ENCODE measurements around the gene IL17REL.

DNA sequence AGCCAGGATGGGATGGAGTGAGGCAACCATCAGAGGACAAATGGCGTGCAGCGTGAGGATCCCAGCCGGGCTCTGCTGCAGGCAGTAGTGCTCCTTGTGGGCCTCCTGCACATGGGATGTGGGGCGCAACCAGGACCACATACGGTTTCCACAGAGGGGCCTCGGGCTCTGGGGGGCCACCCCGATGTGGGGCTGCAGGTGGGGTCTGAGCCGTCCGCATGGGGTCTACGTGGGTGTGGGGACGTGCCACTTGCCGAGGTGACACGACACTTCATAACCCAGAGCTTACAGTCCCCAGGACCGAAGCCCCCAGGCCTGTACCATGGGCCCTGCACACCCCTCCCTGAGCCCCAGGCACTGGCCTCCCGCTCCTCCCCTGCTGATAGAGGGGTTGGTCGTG, 34.8 kb upstream of the IL17REL start:
- TF ChIP-seq REST (IDR thresholded peaks at IDR 0.05; ENCODE audit: low read depth, low read length): no peak
- TF ChIP-seq CREB1 (IDR thresholded peaks at IDR 0.05; ENCODE audit: low read depth): no peak
- no peak for TF ChIP-seq EP300 (IDR thresholded peaks at IDR 0.05; ENCODE audit: borderline replicate concordance in 1 of 2, control insufficient read depth in 1 of 2, low read depth in 2 of 2, low read length in 2 of 2)
- TF ChIP-seq, protein P1, sequence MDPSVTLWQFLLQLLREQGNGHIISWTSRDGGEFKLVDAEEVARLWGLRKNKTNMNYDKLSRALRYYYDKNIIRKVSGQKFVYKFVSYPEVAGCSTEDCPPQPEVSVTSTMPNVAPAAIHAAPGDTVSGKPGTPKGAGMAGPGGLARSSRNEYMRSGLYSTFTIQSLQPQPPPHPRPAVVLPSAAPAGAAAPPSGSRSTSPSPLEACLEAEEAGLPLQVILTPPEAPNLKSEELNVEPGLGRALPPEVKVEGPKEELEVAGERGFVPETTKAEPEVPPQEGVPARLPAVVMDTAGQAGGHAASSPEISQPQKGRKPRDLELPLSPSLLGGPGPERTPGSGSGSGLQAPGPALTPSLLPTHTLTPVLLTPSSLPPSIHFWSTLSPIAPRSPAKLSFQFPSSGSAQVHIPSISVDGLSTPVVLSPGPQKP (IDR thresholded peaks at IDR 0.05; ENCODE audit: low read depth, low read length): no peak
- TF ChIP-seq, protein P2, sequence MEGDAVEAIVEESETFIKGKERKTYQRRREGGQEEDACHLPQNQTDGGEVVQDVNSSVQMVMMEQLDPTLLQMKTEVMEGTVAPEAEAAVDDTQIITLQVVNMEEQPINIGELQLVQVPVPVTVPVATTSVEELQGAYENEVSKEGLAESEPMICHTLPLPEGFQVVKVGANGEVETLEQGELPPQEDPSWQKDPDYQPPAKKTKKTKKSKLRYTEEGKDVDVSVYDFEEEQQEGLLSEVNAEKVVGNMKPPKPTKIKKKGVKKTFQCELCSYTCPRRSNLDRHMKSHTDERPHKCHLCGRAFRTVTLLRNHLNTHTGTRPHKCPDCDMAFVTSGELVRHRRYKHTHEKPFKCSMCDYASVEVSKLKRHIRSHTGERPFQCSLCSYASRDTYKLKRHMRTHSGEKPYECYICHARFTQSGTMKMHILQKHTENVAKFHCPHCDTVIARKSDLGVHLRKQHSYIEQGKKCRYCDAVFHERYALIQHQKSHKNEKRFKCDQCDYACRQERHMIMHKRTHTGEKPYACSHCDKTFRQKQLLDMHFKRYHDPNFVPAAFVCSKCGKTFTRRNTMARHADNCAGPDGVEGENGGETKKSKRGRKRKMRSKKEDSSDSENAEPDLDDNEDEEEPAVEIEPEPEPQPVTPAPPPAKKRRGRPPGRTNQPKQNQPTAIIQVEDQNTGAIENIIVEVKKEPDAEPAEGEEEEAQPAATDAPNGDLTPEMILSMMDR (IDR thresholded peaks at IDR 0.05 in 2 of 3, conservative IDR thresholded peaks at IDR 0.05 in 1 of 3; ENCODE audit: control insufficient read depth in 2 of 3, extremely low read depth in 1 of 3, insufficient read depth in 1 of 3, low read depth in 3 of 3, low read length in 3 of 3): no peak
